ENCODE results near the gene ZC3H12D.

Gene ZC3H12D

GRCh38 chr6:149443411-149444181 is 41.2 kb downstream of the ZC3H12D start:
- no peak for DNase-seq (ENCODE audit: low read depth in 1 of 2, low spot score in 1 of 2)

DNA sequence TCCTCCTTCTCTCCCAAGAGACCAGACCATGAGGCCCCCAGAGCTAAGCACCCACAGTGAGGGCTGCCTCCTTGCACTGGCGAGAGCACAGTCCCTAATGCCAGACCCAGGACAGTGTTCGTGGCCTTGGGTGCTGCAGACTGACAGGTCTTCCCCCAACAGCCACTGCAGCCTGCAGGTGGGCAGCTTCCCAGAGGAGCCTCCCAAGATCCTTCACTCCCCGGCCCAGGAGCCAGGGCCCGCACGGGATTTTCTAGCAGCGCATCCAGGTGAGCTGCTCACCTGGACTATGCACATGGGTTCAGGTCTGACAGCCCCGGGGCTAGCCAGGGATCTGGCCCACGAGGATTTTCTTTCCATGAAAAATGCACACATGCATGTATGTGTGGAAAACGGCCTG is 43.1 kb downstream of the ZC3H12D start:
- no peak for DNase-seq (ENCODE audit: low read depth in 1 of 2, low spot score in 1 of 2)

DNA sequence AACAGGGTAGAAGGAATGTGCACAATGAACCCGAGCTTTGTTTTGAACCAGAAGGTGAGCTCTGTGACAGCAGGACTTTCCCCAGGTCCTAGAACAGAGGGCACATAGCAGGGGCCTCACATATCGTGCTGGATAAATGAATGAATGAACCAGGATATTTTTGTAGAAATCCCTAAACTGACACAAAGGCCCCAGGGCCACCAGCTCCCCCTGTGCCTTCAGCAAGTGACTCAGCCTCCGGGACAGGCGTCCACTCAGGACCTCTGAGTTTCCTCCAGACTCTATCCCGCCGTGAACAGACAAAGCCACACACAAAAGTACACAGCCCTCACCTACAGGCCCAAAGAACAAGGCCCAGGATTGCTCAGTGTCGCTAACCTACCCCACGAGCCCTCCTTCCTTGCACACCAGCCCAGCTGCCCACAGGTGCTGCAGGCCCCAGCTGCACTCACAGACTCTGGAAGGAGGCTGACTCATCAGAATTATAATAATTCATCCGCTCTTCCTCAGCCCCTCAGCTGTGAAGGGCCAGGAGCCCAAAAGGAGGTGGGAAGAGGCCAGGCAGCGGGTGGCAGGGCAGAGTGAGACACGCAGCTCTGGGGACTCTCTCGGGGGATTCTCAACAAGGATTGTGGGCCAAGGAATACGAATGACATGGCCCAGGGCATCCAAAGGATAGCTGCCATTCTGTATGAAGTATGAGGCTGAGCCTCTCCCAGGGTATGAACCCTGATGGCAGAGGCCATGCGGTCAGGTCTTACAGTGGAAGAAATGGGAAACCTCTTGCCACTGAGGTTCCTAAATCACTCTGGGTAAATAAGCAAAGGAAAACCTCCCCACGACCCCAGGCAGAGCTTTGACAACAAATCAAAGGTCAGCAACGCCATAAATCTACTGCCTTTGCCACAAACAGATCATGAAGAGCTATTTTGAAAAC is 43.8 kb downstream of the ZC3H12D start:
- DNase-seq (ENCODE audit: low read depth in 1 of 2, low spot score in 1 of 2) = no peak

- DNase-seq (ENCODE audit: low read depth in 1 of 2, low spot score in 1 of 2) = no peak
These were observed 45.2 kb downstream of the ZC3H12D start for GRCh38 chr6:149439626-149440025.

GRCh38 chr6:149438855-149439254 is 46.0 kb downstream of the ZC3H12D start:
- DNase-seq (ENCODE audit: low read depth in 1 of 2, low spot score in 1 of 2) = no peak

DNA sequence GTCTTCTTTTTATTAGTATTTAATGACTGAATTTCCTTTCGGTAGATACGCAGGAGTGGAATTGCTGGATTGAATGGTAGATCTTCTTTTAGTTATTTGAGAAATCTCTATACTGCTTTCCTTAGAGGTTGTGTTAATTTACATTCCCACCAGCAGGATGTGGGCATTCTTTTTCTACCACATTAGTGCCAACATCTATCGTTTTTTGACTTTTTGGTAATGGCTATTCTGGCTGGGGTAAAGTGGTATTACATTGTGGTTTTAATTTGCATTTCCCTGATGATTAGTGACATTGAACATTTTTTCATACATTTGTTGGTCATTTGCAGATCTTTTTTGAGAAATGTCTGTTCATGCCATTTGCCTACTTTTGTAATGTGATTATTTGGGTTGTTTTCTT is 47.6 kb downstream of the ZC3H12D start:
- no peak for DNase-seq (ENCODE audit: low read depth in 1 of 2, low spot score in 1 of 2)

DNA sequence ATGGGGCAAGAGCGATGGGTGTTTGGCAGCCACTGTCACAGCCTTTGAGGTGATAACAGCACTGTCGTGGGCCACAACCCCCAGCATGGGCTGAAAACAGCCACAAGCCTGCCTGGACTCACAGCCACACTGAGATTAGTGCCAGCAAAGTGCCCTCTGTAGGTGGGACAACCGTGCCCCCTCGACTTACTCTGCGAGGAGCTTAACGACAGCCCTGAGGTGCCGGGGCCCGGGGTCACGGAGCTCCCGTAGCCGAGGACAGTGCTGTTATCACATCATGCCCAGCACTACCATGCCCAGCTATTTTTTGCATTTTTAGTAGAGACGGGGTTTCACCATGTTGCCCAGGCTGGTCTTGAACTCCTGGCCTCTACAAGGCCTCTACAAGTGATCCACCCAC is 48.2 kb downstream of the ZC3H12D start:
- DNase-seq (ENCODE audit: low read depth in 1 of 2, low spot score in 1 of 2) = no peak

DNA sequence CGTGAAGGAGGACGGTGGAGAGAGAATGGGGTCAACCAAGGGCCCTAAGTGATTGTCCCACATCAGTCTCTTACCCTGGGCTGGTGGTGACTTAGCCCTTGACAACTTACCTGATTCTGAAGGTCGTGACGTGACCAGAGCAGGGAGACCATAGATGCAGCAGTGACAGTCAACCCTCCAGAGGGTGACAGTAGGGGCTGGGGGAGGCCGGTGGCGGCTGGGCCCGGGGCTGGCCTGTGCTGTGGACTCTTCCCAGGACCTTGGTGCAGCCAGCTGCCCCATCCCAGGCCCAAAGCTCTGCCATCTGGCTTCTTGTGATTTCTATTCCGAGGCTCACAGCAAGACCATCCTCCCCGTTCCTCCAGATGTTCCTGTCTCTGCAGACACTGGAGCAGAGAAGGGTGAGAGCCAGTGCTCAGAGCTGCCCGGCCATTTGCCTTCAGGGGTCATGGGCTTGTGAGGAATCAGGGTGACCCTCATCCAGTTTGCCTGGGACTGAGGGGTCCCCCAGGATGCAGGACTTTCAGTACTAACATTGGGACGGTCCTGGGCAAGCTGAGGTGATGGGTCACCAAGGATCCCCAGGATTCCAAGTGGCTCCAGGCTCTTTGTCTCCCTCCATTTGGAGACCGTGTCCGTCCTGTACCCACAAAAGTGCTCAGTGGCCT is 48.8 kb downstream of the ZC3H12D start:
- no peak for DNase-seq (ENCODE audit: low read depth in 1 of 2, low spot score in 1 of 2)

GRCh38 chr6:149433881-149434280 is 50.9 kb downstream of the ZC3H12D start:
- no peak for DNase-seq (ENCODE audit: low read depth in 1 of 2, low spot score in 1 of 2)

DNA sequence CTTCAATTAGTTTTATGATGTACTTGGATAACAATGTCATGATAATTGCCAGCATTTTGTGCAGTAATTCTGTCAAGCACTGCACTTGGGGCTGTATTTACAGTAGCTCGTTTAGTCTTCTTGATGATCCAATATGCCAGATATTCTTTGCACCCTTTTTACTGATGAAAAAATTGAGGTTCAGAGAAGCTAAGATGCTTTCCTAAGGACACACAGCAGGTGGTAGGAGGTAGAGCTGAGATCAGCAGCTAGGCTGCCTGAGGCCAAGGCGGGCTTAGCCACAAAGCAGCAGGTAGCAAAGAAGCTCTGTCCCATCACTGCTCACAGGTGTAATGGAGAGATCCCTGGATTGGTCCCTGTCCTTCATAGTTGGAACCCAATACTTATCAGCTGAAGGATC is 51.4 kb downstream of the ZC3H12D start:
- no peak for DNase-seq (ENCODE audit: low read depth in 1 of 2, low spot score in 1 of 2)

DNA sequence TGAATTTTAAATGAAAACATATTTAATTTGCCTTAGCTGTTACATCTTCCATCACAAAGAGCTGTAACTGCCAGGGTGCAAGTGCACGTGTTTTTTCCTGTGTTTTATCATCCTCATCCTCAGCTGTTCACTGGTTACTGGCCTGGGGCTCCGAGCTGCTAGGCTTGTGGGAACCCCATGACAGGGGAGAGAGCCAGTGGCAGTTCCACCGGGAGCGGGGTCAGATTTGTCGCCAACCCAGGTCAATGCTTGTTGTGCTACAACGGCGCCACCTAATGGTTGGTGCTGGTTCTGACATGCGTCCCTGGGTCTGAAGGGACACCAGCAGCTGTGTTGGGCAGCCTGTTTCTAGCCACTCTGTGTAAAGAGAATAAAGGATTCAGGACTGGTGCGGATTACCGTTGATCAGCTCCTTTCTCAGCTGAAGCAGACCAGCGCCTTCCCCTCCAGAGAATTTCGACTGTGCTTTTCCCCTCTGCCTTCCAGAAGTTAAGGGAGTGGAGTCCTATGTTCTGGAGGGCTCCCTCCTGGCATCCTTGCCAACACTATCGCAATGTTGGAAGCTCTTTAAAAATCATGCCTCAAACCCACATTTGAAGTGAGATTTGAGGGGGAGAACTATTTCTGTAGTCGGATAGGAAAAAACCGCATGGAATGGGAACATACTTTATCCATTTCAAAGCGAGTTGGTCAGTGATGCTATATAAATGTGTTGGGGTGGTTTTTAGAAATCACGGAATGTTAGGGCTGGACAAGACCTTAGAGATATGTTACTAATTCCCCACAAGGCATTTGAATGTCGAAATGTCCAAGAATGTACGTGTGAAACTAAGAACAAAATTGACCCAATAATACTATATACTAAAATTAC is 52.7 kb downstream of the ZC3H12D start:
- DNase-seq (ENCODE audit: low read depth in 1 of 2, low spot score in 1 of 2) = peak; percentile 90 to 91

- DNase-seq (ENCODE audit: low read depth in 1 of 2, low spot score in 1 of 2) = no peak
These were observed 55.1 kb downstream of the ZC3H12D start for GRCh38 chr6:149429427-149430360.

DNA sequence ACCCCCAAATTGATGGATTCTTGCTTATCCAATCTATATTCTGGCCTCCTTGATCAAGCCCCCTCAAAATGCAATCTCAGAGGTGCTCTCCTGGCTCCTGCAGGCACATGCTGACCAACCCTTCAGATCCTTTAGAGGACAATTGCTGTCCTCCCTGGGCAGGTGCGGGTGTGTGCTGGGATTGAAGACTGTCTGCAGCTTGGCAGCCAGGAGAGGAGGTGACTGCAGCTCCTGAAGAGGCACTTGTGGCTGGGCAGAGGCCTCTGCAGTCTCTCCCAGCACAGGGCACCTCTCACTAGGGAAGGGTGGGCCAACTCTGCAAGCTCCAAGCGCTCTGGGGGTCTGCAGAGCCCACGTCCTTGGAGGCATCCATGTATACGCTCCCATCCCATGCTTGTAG is 56.2 kb downstream of the ZC3H12D start:
- no peak for DNase-seq (ENCODE audit: low read depth in 1 of 2, low spot score in 1 of 2)

DNA sequence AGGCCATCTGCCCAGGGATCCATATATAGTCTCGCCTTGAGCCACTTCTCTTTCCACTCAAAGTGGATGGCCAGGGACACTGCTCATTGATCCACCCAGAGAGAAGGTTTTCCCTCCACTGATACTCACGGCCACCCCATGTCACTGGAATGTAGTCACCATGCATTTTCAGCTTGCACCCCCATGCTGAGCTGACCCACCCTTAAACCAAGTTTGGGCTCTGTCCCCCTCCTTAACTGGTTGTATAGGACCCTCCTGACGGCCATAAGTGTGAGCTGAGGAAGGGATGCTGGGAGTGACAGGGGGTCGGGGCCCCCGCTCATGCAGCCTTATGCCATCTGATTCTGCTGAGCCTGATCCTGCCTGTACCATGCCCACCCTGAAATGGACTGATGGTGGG is 59.1 kb downstream of the ZC3H12D start:
- no peak for DNase-seq (ENCODE audit: low read depth in 1 of 2, low spot score in 1 of 2)

- DNase-seq (ENCODE audit: low read depth in 1 of 2, low spot score in 1 of 2) = no peak
These were observed 59.6 kb downstream of the ZC3H12D start for GRCh38 chr6:149425224-149425623.

DNA sequence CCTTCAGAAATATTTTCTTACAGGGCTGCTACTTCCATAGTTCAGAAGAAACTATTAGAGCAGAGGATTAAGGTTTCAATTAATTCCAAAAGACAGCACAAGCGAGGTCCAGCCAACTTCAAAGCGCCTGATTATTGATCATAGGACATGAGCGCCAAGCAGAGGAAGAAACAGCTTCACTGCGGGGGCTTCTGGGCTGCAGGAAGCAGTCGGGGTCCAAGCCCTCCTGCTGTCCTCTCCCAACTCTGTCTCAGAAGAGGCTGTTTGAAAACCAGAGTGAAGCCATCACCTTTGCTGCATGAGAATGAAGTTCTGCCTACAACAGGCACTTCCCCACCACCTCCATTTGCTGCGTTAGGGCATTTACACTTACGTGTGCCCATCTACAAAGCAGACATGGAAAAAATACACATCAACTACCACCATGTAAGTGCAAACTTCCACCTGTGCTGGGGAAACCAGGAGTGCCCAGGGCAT is 60.8 kb downstream of the ZC3H12D start:
- DNase-seq (ENCODE audit: low read depth in 1 of 2, low spot score in 1 of 2) = no peak

DNA sequence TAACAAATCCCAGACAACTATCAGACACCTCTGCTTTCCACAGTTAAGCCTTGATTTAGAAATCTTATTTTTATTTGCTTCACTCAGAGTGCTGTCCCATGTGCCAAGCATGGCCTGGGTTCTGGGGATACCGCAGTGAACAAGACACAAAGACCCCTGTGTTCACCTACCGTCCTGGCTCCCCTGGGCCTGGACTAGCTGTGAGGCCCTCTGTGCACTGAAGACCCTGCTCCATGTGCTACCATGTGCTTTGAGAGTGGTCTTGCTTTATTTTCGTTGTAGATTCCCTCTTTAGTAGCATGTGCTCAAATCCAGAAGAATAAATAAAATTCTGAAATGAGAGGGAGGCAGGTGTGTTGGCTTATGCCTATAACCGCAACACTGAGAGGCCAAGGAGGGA is 62.2 kb downstream of the ZC3H12D start:
- DNase-seq (ENCODE audit: low read depth in 1 of 2, low spot score in 1 of 2) = no peak

DNA sequence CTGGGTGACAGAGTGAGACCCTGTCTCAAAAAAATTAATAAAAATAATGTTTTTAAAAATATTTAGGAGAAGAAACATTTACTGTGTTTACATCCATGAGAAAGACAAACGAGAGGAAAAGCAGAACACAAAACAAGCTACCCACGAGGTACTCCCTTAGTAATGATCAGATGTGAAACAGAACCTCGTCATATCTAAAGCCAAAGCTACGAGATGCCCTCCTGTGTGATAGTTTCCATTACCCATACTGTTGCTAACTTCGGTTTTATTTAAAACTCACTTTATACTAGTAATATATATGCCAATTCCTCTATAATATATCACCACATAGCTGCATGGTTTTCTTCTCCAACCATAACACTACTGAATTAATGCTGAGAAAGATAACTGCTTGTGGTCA is 63.7 kb downstream of the ZC3H12D start:
- DNase-seq (ENCODE audit: low read depth in 1 of 2, low spot score in 1 of 2) = no peak

GRCh38 chr6:149419696-149420404 is 65.0 kb downstream of the ZC3H12D start:
- no peak for DNase-seq (ENCODE audit: low read depth in 1 of 2, low spot score in 1 of 2)
